Tibial nerve (tissue), 4 donors: ENCODE measurements around the gene UBE2H.

ENCODE experiments used
- CTCF ChIP-seq, 5 experiments: fragments of 200-600 bp in 3 of 5; fragments of 450-650 bp in 2 of 5; sonication (generic) in 3 of 5; IDR thresholded peaks; one replicate each; pipeline ENCODE4 v1.5.1; 2016 to 2019; ENCODE audit warnings: antibody characterized with exemption in 5 of 5, mild to moderate bottlenecking in 3 of 5, moderate library complexity in 2 of 5
- EP300 ChIP-seq, 2 donors: sonication (generic); formaldehyde crosslinking; IDR thresholded peaks; one replicate each; pipeline ENCODE4 v1.6.1; 2017; ENCODE audit warnings: antibody characterized with exemption in 2 of 2, mild to moderate bottlenecking in 1 of 2
- POLR2A ChIP-seq, 2 donors: fragments of 450-650 bp; IDR thresholded peaks; one replicate each; pipeline ENCODE4 v1.6.1; 2017; ENCODE audit warnings: antibody characterized with exemption in 2 of 2, mild to moderate bottlenecking in 2 of 2, moderate library complexity in 2 of 2

GRCh38 chr7:129907122-129907736 lies 45.5 kb downstream of the UBE2H start:
- TF ChIP-seq POLR2A (IDR thresholded peaks at IDR 0.05) (no peak), CTCF (IDR thresholded peaks at IDR 0.05) (no peak), EP300 (IDR thresholded peaks at IDR 0.05) (no peak)
